HepG2 (cell line): ENCODE results near the gene NUPR2. TPM values are rescaled to one million over a fixed set of nuclear protein-coding genes. Genes with fewer than 3 reads are reported as not detected.

Experiments
- ARID5B ChIP-seq: IDR thresholded peaks from 2 replicates; pipeline ENCODE4 v1.4.0; 2020; ENCODE audit warnings: mild to moderate bottlenecking, missing genetic modification reagents
- GABPB1 ChIP-seq: IDR thresholded peaks from 2 replicates; pipeline ENCODE4 v1.6.1; 2016; ENCODE audit warnings: mild to moderate bottlenecking, missing genetic modification reagents, moderate library complexity, missing compliant biosample characterization
- IKZF5 ChIP-seq: IDR thresholded peaks from 2 replicates; pipeline ENCODE4 v1.6.1; 2018; ENCODE audit warnings: missing genetic modification reagents, mild to moderate bottlenecking, missing compliant biosample characterization
- ISL2 ChIP-seq: sonication (generic); formaldehyde crosslinking; IDR thresholded peaks from 2 replicates; pipeline ENCODE4 v1.5.0; 2020; ENCODE audit warnings: missing genetic modification reagents
- MAFF ChIP-seq: IDR thresholded peaks from 2 replicates; pipeline ENCODE4 v1.6.1; 2011; ENCODE audit warnings: low read depth, low read length, improper control_type of control experiment
- NAIF1 ChIP-seq: sonication (generic); formaldehyde crosslinking; IDR thresholded peaks from 2 replicates; pipeline ENCODE4 v1.5.0; 2020; ENCODE audit warnings: mild to moderate bottlenecking, missing genetic modification reagents, borderline replicate concordance
- NFE2L2 ChIP-seq: fragments of 150-350 bp; IDR thresholded peaks from 2 replicates; pipeline ENCODE4 v1.6.1; 2014; ENCODE audit warnings: low read length
- POLR2AphosphoS5 ChIP-seq: IDR thresholded peaks from 2 replicates; pipeline ENCODE4 v1.6.1; 2012; ENCODE audit warnings: low read depth, low read length
- SMARCE1 ChIP-seq: fragments of 450-650 bp; IDR thresholded peaks from 2 replicates; pipeline ENCODE4 v1.6.1; 2017; ENCODE audit warnings: borderline replicate concordance
- SP140L ChIP-seq: sonication (generic); formaldehyde crosslinking; IDR thresholded peaks from 2 replicates; pipeline ENCODE4 v1.4.0; 2020; ENCODE audit warnings: missing genetic modification reagents, borderline replicate concordance
- ZBTB3 ChIP-seq: sonication (generic); formaldehyde crosslinking; IDR thresholded peaks from 2 replicates; pipeline ENCODE4 v1.4.0; 2020; ENCODE audit warnings: low read depth, mild to moderate bottlenecking, moderate library complexity, missing genetic modification reagents, borderline replicate concordance
- ZNF326 ChIP-seq: sonication (generic); formaldehyde crosslinking; IDR thresholded peaks from 2 replicates; pipeline ENCODE4 v1.4.0; 2020; ENCODE audit warnings: missing genetic modification reagents, borderline replicate concordance
- ZNF484 ChIP-seq: sonication (generic); formaldehyde crosslinking; IDR thresholded peaks from 2 replicates; pipeline ENCODE4 v1.5.1; 2020; ENCODE audit warnings: mild to moderate bottlenecking, low read depth, missing genetic modification reagents, borderline replicate concordance
- ZNF672 ChIP-seq: sonication (generic); formaldehyde crosslinking; IDR thresholded peaks from 2 replicates; pipeline ENCODE4 v1.8.1; 2022; ENCODE audit warnings: missing genetic modification reagents
- ZNF746 ChIP-seq: sonication (generic); formaldehyde crosslinking; IDR thresholded peaks from 2 replicates; pipeline ENCODE4 v1.8.0; 2022; ENCODE audit warnings: mild to moderate bottlenecking, missing genetic modification reagents
- ZSCAN9 ChIP-seq: IDR thresholded peaks from 2 replicates; pipeline ENCODE4 v1.6.1; 2016; ENCODE audit warnings: borderline replicate concordance
- polyA plus RNA-seq, 8 experiments: library from polyadenylated mRNA; depleted of rRNA in 3 of 8; stranded (reverse) in 7 of 8; unstranded in 1 of 8; fragments of >200 nt; fragmentation: Illumina TruSeq in 4 of 8; extraction: Trizol in 4 of 8; gene quantifications; 2 replicates each; pipeline versions ENCODE4 v1.2.1 to v1.2.3, GENCODE V29; 2011 to 2016; ENCODE audit warnings: low read depth in 4 of 8, missing spikeins in 1 of 8, mixed read lengths in 1 of 8; ENCODE audit not compliant: insufficient read depth in 1 of 8
- total RNA-seq, 5 experiments: library from RNA; depleted of rRNA; stranded (reverse); fragments of >200 nt; fragmentation: Illumina TruSeq; extraction: Trizol; gene quantifications; 2 replicates each; pipeline ENCODE4 v1.2.3, GENCODE V29; 2016; ENCODE audit warnings: low read depth in 1 of 5
- TF ChIP-seq, protein P1 (sequence below): sonication (generic); formaldehyde crosslinking; conservative IDR thresholded peaks from 2 replicates; pipeline ENCODE4 v1.8.0; 2022; ENCODE audit warnings: low read depth, missing genetic modification reagents
- TF ChIP-seq, protein P2 (sequence below): sonication (generic); formaldehyde crosslinking; IDR thresholded peaks from 2 replicates; pipeline ENCODE4 v1.5.1; 2020; ENCODE audit warnings: missing genetic modification reagents, mild to moderate bottlenecking, borderline replicate concordance

Gene NUPR2
- total and polyA plus RNA-seq, 2 of the 13 experiments (the other 11 are each of a cell fraction or from before 2014, with no cell fraction given) = not detected

DNA sequence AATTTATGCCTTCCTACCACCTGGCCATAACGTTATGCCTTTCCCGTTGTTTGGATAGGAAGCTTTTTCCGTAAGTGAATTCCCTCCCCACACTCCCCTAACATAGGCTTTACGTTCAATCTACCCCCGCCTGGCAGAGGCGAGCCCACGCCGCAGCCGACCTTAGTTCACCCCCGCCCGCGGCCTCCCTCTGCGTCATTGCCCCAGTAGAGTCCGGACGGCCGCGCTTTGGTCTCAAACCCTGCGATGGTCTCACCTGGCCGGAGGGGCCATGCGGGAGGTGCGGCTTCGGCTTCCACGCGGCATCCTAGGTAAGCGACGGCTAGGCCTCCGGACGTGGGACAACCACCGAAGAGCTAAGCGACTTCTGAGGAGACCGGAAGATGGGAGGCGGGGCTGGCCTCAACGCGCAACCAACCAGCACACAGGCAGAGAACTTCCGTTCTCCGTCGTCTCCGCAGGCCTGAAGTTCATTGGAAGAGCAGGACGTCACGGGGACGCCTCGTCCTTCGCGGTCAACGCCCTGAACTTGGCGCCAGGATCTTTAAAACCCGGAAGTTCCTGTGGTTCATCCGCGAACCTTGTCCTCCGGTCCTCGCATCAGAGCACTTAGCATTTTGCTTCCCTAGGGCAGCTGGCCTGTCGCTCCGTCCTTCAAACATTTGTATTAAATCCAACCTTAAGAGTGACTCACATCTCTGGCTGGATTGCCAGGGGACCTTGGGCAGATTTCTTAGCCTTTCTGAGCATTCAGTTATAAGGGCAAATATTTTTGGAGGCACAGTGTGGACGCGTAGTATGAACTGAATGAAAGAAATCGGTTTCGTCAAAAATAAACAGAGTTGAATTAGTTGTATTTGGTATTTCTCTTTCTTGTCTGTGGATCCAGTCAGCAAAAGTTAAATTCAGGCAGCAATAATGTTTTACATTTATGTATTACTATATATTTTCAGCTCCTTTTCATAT lies 9.8 kb downstream of the NUPR2 start, which contains the start of gene CHCHD2 (continued):
- TF ChIP-seq, protein P1, sequence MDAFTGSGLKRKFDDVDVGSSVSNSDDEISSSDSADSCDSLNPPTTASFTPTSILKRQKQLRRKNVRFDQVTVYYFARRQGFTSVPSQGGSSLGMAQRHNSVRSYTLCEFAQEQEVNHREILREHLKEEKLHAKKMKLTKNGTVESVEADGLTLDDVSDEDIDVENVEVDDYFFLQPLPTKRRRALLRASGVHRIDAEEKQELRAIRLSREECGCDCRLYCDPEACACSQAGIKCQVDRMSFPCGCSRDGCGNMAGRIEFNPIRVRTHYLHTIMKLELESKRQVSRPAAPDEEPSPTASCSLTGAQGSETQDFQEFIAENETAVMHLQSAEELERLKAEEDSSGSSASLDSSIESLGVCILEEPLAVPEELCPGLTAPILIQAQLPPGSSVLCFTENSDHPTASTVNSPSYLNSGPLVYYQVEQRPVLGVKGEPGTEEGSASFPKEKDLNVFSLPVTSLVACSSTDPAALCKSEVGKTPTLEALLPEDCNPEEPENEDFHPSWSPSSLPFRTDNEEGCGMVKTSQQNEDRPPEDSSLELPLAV = no peak
- TF ChIP-seq GABPB1 (CRISPR knock-in tag) (peak; percentile 98), ZSCAN9 (CRISPR knock-in tag) (peak; percentile 16), ARID5B (CRISPR knock-in tag) (peak; percentile 56; the same call in 1 of the 2 replicates), POLR2AphosphoS5 (peak; percentile 76), ZNF746 (CRISPR knock-in tag) (peak; percentile 58; the same call in 1 of the 2 replicates), ZBTB3 (CRISPR knock-in tag) (no peak), NFE2L2 (no peak), MAFF (no peak), ISL2 (CRISPR knock-in tag) (no peak), ZNF326 (CRISPR knock-in tag) (no peak), SP140L (CRISPR knock-in tag) (0 out of 2 replicates have a peak, but pooled peaks have one; percentile 27), NAIF1 (CRISPR knock-in tag) (peak; percentile 64), ZNF672 (CRISPR knock-in tag) (no peak), ZNF484 (CRISPR knock-in tag) (no peak), IKZF5 (CRISPR knock-in tag) (peak; percentile 89; the same call in 1 of the 2 replicates), SMARCE1 (no peak)
- TF ChIP-seq, protein P2, sequence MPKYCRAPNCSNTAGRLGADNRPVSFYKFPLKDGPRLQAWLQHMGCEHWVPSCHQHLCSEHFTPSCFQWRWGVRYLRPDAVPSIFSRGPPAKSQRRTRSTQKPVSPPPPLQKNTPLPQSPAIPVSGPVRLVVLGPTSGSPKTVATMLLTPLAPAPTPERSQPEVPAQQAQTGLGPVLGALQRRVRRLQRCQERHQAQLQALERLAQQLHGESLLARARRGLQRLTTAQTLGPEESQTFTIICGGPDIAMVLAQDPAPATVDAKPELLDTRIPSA (CRISPR knock-in tag) = no peak
